Testis (tissue), 2 donors: ENCODE data around the gene FSTL4.

Source experiments
- POLR2A ChIP-seq: fragments of 450-650 bp; IDR thresholded peaks from one replicate; pipeline ENCODE4 v1.6.1; 2017; ENCODE audit warnings: antibody characterized with exemption, mild to moderate bottlenecking, moderate library complexity
- TF ChIP-seq, protein P1 (sequence below), 3 experiments: fragments of 450-650 bp in 2 of 3; fragments of 200-600 bp in 1 of 3; sonication (generic) in 1 of 3; IDR thresholded peaks; one replicate each; pipeline ENCODE4 v1.5.1; 2016 to 2019; ENCODE audit warnings: antibody characterized with exemption in 3 of 3, mild to moderate bottlenecking in 2 of 3, moderate library complexity in 1 of 3

- TF ChIP-seq, protein P1, sequence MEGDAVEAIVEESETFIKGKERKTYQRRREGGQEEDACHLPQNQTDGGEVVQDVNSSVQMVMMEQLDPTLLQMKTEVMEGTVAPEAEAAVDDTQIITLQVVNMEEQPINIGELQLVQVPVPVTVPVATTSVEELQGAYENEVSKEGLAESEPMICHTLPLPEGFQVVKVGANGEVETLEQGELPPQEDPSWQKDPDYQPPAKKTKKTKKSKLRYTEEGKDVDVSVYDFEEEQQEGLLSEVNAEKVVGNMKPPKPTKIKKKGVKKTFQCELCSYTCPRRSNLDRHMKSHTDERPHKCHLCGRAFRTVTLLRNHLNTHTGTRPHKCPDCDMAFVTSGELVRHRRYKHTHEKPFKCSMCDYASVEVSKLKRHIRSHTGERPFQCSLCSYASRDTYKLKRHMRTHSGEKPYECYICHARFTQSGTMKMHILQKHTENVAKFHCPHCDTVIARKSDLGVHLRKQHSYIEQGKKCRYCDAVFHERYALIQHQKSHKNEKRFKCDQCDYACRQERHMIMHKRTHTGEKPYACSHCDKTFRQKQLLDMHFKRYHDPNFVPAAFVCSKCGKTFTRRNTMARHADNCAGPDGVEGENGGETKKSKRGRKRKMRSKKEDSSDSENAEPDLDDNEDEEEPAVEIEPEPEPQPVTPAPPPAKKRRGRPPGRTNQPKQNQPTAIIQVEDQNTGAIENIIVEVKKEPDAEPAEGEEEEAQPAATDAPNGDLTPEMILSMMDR (IDR thresholded peaks at IDR 0.05): no peak
- TF ChIP-seq POLR2A: no peak
Measured at GRCh38 chr5:133644000-133644865, 31.9 kb upstream of the FSTL4 start.
